Measurements from ENCODE around the gene RARA. TPM values are rescaled to one million over a fixed set of nuclear protein-coding genes. Genes with fewer than 3 reads are reported as not detected.

The RARA gene
- polyA plus RNA-seq, 1 experiment = 4.9 TPM

DNA sequence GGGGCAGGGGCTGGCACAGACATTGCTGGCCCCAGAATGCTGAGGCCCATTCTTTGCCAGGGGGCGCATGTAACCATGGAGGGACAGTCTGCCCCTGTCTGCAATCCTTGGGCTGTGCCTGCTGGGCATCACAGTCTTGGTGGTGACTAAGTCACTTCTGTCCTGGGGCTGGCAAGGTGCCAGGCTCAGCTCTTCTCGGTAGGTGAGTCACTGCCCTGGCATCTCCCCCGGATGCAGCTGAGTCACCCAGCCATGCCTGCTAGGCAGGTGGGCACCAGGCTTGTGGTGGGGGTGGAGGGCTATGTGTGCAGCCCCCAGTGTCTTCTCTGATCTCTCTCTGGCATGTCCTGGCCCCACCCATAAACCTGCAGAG lies 5.6 kb downstream of the RARA start:
- CTCF ChIA-PET = interaction anchor here (0.6 to 4.7 kb wide), 2 partner anchors 11 to 32 kb away, joined by 5 to 99 read pairs; no protein-coding TSS in a partner anchor
- no peak for TF ChIP-seq CTCF (IDR thresholded peaks at IDR 0.05; ENCODE audit: low read depth, low read length)
- no peaks in the 10 kb centered on the region for H3K27me3 ChIP-seq (ENCODE audit: control insufficient read depth, insufficient read depth, low read length)

GRCh38 chr17:40315206-40315605 lies 6.2 kb downstream of the RARA start:
- peaks cover 2% of the 10 kb centered on the region; the same call in 1 of the 2 replicates for H3K9me3 ChIP-seq (ENCODE audit: control insufficient read depth, insufficient read depth, low read length)
- H3K27ac ChIP-seq (ENCODE audit: low read depth, low read length) = no peak overlapping the region
- DNase-seq (ENCODE audit: low read depth, low spot score) = no peak
- POLR2A ChIA-PET = no interaction called here
- no peak overlapping the region for H3K4me3 ChIP-seq (ENCODE audit: low read depth, low read length)
- CTCF ChIA-PET = interaction anchor here (4.7 kb wide), 1 partner anchor 12 kb away, joined by 99 read pairs; no protein-coding TSS in a partner anchor
- H3K27me3 ChIP-seq (ENCODE audit: control insufficient read depth, insufficient read depth, low read length) = no peaks in the 10 kb centered on the region
- no peak for TF ChIP-seq CTCF (IDR thresholded peaks at IDR 0.05; ENCODE audit: low read depth, low read length)

More for the DNA sequence above, 5.6 kb downstream of the RARA start:
- POLR2A ChIA-PET = interaction anchor here (0.5 to 0.9 kb wide), 2 partner anchors 11 to 161 kb away, joined by 4 to 8 read pairs; no protein-coding TSS in a partner anchor
- DNase-seq (ENCODE audit: low read depth, low spot score) = peak; percentile 68
- H3K9me3 ChIP-seq (ENCODE audit: control insufficient read depth, insufficient read depth, low read length) = peaks cover 2% of the 10 kb centered on the region; the same call in 1 of the 2 replicates
- no peak overlapping the region for H3K4me3 ChIP-seq (ENCODE audit: low read depth, low read length)
- peak overlapping the region; percentile 21 for H3K27ac ChIP-seq (ENCODE audit: low read depth, low read length)

GRCh38 chr17:40315678-40316570 lies 6.9 kb downstream of the RARA start:
- ChIA-PET POLR2A (interaction anchor here (1.6 to 2.0 kb wide), 3 partner anchors 8 to 23 kb away, joined by 6 to 10 read pairs (median 7); partner anchors contain the start of gene RARA), CTCF (interaction anchor here (0.5 to 4.7 kb wide), 6 partner anchors 12 to 117 kb away, joined by 3 to 99 read pairs (median 8); no protein-coding TSS in a partner anchor)
- Histone ChIP-seq H3K9me3 (ENCODE audit: control insufficient read depth, insufficient read depth, low read length) (peaks cover 2% of the 10 kb centered on the region; the same call in 1 of the 2 replicates), H3K27me3 (ENCODE audit: control insufficient read depth, insufficient read depth, low read length) (no peaks in the 10 kb centered on the region), H3K27ac (ENCODE audit: low read depth, low read length) (no peak overlapping the region), H3K4me3 (ENCODE audit: low read depth, low read length) (no peak overlapping the region)
- TF ChIP-seq CTCF (IDR thresholded peaks at IDR 0.05; ENCODE audit: low read depth, low read length) = no peak
- DNase-seq (ENCODE audit: low read depth, low spot score) = no peak

DNA sequence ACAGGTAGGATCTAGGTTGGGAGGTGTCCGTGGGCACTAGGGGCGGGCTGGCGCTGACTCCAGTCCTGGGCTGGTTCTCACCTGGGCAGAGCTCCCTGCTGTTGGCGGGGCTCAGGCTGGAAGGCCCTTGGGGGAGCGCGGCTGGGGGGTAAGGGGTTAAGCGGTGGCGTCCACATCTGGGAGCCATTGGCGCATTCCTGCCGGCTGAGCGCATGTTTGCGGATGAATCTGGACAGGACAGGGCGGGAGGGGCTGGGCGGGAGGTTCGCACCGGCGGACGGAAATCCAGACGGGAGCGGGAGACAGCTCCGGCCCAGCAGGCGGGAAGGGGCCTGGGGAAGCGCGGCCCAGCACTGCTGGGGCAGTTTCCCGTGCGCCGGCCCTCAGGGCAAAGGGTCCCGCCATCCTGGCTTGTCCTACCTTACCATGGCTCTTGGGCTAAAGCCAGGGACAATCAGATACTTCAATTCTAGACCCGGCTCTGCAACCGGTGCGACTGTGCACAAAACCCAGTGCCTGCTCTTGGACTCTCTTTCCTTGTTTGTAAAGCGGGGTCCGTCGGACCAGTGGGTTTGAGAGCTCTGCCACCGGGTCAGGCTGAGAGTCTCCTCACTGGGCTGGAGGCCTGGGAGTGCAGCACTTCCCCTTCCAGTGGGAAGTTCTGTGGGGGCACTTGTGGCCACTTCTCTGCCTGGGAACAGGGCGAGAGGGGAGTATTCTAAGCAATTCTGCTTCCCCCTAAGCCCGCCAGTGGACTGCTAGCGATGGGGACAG lies 7.8 kb downstream of the RARA start:
- Histone ChIP-seq H3K4me3 (ENCODE audit: low read depth, low read length) (peak overlapping the region; percentile 27), H3K27ac (ENCODE audit: low read depth, low read length) (peak overlapping the region; percentile 82), H3K27me3 (ENCODE audit: control insufficient read depth, insufficient read depth, low read length) (no peaks in the 10 kb centered on the region), H3K9me3 (ENCODE audit: control insufficient read depth, insufficient read depth, low read length) (peaks cover 2% of the 10 kb centered on the region; the same call in 1 of the 2 replicates)
- ChIA-PET CTCF (interaction anchor here (0.5 to 4.7 kb wide), 24 partner anchors 13 to 891 kb away, joined by 3 to 99 read pairs (median 4); partner anchors contain the start of gene WIPF2), POLR2A (interaction anchor here (0.6 to 2.0 kb wide), 5 partner anchors 9 to 39 kb away, joined by 6 to 10 read pairs (median 7); partner anchors contain the start of gene RARA)
- TF ChIP-seq CTCF (IDR thresholded peaks at IDR 0.05; ENCODE audit: low read depth, low read length) = no peak
- peak; percentile 47 for DNase-seq (ENCODE audit: low read depth, low spot score)

Measured in AG04450 (cell line).